T-helper 2 cell (primary cell): ENCODE data around the gene OGG1.
A peak's percentile ranks its signal among the peaks of the same experiment; 100 is the strongest.
"Not testable (repeated sequence)": the region's sequence is repeated elsewhere in the genome, so short reads cannot be mapped to it uniquely, and the experiment has no call there.

Source experiments
- DNase-seq, 5 experiments: peaks; one replicate each; pipeline versions ENCODE4 v3.0.0 to v3.0.0-alpha.2; 2012 to 2022

Gene OGG1

GRCh38 chr3:9765865-9766264 is 16.1 kb downstream of the OGG1 start:
- no peak for DNase-seq

GRCh38 chr3:9767418-9767817 is 17.7 kb downstream of the OGG1 start:
- DNase-seq, result no peak

- no peak for DNase-seq
Observed at GRCh38 chr3:9768141-9768775, 18.5 kb downstream of the OGG1 start.

- no peak for DNase-seq
Observed at GRCh38 chr3:9769012-9769411, 19.3 kb downstream of the OGG1 start.

DNA sequence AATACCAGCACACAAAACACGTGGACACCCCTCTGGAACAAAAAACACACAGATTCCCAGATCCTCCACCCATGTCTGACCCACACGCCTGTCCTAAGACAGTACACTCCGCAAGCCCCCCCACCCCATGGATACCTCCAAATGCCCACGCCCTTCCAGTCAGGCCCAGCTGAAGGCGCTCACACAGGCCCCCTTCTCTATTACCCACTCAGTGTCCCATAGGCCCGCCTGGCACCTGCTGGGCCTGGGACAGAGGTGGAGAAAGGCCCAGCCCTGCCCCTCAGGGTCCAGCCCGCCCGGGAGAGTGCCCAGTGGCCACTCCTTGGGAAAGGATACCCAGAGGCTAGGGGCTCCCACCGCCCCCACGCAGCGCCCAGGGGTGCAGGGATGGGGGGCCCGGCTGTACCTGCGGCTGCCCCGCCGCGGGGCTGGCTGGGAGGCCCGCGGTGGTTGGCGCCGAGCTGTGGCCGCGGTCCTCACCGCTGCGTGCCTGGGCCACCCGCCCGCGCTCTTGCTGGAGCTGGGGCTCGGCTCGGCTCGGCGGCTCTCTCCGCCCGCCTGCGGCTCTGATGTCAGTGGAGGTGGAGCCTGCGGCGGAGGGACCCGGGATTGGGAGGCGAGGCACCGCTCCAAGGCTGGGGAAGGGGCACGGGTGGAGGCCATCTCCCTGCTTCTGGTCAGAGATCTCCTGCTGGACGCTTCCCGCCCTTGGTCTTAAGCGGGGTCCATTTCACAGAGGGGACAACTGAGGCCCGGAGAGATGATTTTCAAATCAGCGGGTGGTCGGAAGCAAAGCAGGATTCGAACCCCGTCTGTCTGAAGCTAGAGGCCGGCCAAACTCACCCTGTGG is 19.9 kb downstream of the OGG1 start, which contains the start of gene CAMK1:
TSS of gene CAMK1 (minus strand) at position 522 of the 850 bp plus-strand sequence. CDS start 2,198 bp downstream, outside the sequence.
- peak; percentile 16 to 80 (median 38) for DNase-seq

GRCh38 chr3:9770276-9770812 is 20.6 kb downstream of the OGG1 start:
- no peak for DNase-seq

- DNase-seq, result not testable (repeated sequence)
Observed at GRCh38 chr3:9771007-9771406, 21.3 kb downstream of the OGG1 start.

DNA sequence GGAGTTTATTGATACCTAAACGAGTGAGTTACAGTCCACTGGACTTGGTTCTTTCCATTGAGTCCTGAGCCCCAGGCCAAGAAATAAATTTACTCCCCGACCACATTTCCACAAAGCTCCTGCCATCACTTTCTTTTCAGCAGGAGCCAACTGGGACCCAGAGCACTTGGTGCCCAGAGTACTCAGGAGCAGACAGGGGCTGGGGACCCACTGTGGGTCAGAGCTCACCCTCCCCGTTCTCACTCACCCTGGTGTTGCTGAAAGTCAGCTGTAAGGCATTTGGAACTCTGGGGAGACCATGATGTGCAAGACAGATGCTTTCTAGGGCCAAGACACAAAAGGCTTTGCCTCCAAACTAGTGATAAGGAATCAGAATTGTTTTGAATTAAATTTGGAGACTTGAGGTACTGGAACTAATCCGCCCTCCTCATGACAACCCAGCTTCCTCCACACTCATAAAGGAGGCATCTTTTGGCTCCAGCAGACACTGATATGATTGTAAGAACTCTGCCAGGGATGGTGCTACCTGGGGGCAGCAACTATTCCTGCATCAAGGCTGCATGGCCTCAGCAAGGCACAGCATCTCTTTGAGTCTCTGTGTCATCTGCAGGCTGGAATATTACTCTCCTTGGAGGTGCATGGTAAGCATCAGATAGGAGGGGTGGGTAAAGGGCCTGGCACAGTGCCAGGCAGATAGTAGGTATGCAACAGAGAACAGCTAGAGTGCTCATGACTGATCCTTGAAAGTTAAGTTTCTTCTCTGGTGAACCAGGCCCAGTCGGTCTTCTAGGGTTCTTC is 27.3 kb downstream of the OGG1 start:
- DNase-seq, result no peak

DNA sequence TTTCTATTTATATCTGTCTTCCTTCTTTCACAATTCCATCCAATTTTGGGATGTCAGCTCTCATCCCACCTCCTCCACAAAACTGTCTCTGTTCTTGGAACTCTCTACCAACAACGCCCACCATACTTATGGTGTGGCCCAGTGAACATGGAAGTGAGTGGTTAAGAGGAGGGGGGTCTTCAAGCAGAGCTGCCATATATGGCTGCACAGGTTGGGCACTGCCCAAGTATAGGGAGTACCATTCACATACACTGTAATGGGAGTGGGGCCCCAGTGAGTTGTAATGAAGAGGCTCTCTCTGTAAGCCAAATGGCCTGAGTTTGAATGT is 27.9 kb downstream of the OGG1 start:
- DNase-seq, result no peak

DNA sequence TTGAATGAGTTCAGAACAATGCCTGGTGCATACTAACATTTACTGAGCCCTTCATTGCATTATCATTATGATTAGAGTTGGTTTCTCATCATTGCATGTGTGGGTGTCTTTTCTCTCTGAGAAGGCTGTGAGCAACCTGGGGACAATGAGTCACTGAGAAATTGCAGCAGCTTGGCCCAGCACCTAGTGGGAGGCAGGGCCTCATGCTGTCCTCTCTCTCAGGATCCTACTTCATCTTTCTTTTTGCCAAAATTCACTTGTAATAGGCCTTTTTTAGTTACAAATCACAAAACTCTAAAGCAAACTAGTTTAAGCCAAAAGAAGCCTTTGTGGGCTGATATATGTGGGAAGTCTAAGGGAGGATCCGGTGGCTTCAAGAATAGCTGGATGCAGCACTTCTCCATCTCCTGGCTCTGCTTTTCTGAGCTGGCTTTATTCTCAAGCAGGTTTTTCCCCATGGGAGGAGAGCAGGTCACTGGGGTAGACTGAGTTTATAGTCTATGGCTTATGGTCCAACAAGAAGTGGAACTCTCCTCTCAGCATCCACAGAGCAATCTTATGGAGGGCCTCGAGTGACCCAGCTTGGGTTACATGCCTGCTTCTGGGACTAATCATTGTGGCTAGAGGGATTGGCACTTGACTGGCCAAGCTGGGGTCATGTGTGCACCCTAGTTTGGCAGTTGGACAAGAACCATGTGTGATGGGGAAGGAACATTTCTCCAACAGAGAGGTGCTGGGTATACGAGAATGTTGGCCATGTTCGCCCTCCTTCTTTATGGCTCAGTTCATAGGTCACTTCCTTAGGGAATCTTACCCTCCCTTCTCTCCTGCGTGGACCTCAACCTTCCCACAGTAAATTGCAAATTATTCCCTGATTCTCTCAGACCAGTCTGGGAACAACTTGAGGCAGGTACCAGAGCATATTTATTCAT is 28.7 kb downstream of the OGG1 start:
- DNase-seq, result peak in 1 of 5 experiments; percentile 49

DNA sequence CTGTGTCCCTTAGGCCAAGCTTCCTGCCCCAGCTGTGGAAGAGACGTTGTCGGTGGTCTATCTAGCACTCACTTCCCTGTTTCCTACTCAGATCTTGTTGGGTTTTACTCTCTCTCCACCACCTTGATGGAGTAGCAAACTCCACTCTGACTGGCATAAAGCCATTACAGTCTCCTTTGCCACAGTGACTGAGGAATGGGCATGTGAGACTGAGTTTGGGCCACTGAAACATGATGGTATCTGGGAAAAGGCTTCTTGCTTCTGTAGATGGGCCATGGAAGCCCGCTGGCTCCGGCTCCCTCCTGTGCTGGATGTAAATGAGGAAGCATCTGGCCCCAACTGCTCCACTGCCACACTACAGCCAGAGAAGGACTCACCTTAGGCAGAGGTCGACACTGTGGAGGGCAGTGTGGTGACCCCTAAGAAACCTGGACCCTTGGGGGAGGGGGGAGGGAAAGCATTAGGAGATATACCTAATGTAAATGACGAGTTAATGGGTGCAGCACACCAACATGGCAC is 29.4 kb downstream of the OGG1 start:
- DNase-seq, result no peak

DNA sequence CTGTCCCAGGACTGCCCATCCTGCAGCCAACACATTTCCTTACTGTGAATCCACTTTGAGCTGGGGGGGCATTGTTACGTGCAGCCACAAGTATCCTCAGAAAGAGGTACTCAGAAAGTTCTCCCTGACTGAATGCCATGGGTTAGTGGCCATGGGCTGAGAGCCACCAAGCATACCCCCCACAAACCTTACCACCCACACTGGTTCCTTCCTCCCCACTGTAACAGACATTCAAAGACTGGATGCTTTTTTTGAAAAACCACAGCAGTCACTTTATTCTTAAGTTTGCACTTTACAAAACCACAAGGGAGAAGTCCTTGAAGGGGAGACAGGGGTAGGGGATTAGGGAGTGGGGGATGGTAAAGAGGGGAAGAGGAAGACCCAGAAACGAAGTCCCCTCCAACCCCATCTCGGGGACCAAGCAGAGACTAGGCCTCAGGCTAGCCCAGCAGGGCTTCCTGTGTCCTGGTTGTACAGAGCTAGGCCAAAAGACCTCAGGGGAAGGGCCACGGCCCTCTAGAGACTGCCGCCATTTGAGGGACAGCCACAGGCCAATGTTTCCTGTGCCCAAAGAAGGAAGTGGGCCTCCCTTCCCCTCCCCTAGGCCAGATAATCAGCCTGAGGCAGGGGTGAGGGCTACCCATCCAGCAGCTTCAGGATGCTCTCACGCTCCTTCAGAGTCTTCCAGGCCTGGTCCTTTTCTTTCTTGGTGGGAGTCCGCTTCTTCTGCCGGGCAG is 30.1 kb downstream of the OGG1 start:
- peak in 2 of 5 experiments; percentile 48 to 84 for DNase-seq

GRCh38 chr3:9780458-9780812 is 30.7 kb downstream of the OGG1 start:
- DNase-seq, result no peak

- DNase-seq, result no peak
Observed at GRCh38 chr3:9780910-9781309, 31.2 kb downstream of the OGG1 start.

DNA sequence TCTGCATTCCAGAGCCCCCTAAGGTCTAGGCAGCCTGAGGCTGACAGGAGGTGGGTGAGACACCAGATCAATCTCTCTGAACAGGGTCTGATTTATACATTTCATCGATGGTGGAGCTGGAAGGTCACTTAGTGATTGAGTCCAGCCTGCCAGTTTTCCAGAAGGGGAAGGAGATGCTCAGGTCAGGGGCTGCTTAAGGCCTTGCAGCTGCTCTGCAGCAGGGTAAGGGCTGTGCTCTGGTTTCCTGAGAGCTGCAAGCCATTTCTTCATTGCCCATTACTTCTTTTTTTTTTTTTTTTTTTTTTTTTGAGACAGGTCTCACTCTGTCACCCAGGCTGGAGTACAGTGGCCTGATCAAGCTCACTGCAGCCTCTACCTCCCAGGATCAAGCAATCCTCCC is 31.8 kb downstream of the OGG1 start:
- DNase-seq, result no peak

DNA sequence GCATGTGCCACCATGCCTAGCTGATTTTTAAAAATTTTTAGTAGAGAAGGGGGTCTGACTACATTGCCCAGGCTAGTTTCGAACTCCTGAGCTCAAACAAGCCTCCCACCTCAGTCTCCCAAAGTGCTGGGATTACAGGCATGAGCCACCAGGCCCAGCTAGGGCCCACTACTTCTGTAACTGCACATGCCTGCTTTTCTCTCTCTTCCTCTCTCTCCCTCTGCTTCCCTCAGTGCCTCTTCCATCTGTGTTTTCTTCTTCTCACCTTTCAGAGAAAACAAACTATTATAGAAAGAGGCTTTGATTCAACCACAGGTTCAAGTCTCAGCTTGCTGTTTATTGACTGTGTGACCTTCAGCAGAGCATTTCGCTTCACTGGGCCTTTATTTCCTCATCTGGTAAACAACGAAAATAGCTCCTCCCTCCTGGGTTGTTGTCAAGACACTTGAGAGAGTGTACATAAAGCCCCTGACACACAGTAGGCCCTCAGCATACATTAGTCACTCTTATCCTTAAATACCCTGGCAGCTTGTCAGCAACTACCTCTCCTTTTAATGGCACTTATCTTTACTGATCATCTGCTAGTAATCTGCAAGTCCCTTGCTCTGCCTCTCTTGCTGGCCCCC is 32.3 kb downstream of the OGG1 start:
- DNase-seq, result no peak

- DNase-seq, result peak in 1 of 5 experiments; percentile 38
Observed at GRCh38 chr3:9782770-9783169, 33.0 kb downstream of the OGG1 start.

DNA sequence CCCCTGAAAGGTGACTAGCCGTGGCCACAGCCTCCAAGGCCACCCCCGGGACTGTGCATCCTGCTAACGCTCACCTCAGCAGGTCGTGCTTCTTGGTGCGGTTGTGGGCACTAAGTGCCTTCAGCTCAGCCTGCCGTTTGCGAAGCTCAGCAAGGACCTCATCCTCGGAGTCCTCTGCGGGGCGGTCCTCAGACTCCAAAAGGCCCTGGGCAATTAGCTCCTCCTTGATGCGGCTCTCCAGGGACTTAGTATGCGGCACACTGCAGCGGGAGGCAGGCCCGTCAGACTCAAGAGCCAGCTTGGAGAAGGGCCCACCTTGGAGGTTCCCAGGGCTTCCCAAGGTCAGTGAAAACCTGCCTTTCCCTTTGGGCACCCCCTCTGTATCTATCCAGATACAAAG is 34.2 kb downstream of the OGG1 start:
- no peak for DNase-seq

DNA sequence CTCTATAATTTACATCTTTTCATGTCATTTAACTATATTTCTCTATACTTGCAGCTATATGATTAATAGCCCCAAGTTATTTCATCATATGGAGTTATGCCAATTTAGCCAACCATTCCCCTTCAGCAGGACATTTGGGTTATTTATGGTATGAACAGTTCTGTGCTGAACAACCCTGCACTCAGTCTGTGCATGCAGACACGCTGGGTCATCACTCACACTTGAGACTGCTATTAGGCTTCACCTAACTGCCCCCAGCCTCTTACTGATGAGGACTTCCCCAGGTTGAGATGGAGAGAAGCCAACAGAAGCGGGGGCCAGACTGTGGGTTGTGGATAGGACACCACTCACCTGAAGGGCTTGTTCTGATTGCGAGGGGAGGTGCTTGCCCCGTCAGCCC is 35.2 kb downstream of the OGG1 start:
- DNase-seq, result no peak

GRCh38 chr3:9785602-9786001 is 35.9 kb downstream of the OGG1 start:
- no peak for DNase-seq
